Measurements from ENCODE around the gene ANKRD23.

Gene ANKRD23

DNA sequence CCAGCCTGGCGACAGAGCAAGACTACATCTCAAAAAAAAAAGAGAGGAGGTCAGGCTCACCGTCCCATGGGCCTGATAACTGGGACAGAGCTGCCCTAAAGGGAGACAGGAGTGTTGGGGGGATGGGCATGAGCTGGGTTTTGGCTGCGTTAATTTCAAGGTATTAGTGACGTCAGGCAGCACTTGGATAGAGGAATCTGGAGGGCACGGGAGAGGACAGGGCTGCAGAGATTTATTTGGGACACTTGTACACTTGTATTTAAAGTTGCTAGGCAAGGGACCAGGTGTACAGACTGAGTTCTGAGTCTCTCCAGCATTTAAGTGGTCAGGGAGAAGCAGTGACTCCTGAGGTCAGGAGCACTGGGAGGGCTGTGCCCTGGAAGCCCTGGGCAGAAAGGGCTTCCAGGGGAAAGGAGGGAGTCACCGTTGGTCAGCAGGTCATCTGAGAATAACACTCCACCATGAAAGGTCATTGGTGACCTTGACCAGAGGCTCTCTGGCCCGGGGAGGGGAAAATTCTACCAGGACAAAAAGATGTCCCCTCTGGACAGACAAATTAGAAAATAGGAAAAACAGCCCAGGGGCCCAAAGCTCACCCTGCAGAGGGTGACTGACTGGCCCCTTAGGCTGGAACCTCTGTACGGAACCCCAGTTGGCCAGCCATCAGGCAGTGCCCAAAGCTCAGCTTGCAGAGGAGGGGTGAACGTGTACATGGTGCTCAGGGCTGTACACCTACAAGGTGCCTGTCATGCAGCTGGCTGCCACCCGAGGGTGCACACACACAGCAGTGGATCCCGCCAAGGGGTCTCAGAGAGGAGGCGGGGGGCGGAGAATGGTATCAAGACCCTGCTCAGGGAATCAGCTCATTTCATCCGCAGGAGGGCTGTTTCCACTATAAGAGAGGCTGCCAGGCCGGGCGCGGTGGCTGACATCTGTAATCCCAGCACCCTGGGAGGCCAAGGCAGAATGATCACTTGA, 50.8 kb downstream of the ANKRD23 start:
- no peak for DNase-seq

DNA sequence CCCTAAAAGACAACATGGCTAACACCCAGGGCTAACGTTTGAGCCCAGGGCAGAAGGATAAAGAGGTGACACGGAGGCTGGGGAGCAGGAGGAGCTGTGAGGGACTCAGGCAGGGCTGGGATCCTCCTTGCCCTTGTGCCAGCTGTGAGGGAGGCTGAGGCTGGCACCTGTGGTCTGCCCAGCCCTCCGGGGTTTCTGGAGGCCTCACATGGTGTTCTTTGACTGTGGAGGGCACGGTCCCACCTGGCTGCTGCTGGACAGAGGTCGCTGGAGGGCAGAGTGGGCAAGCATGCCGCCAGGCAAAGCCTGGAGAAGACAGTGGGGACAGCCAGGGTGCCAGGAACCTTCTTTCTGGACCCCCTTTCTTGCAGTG, 54.6 kb downstream of the ANKRD23 start:
- DNase-seq = no peak

DNA sequence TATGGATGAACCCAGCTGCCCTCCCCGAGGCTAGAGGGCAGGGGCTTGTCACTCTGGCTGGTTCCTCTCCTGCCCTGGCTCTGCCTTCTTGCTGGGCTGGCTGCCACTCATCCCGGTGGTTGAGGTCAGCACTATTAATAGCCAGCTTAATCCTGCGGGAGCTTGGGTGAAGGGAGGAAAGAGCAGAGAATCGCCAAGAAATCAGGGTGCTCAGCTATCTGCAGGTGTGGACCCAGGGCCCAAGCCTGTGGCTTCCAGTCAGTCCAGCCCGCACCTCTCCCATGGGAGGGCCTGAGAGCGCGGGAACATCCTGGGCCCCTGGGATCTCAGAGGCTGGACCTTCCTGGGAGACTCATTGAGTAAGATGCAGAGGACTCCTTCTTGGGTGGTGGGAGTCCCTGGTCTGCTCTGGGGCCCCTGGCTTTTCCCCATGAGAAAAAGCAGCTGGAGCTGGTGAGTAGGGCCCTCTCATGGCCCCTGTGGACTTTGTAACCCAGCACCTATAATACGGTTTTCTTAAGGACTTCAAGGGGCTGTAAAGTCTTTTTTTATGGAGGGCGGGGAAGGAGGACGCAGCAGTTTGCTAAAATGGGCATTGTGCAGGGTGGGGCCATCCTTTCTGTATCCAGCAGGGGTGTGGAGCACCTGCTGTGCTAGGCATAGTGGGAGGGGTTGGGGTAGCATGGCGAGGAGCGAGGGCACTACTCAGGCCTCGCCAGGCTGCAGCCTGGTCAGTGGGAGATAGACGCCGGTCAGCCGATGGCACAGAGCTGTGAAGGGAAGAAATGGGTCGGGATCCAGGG, 55.2 kb downstream of the ANKRD23 start:
- no peak for DNase-seq

All from stimulated activated CD4-positive, alpha-beta T cell treated with anti-CD3 and anti-CD28 coated beads, Interleukin-4, amount 100 ng/mL, for 4 hours (primary cell).